SKM-1 (cell line): ENCODE data around the gene PRSS33.

Experiments used
- DNase-seq: peaks from one replicate; lab custom pipeline; 2025; ENCODE audit not compliant: unreplicated experiment; lab: John Stamatoyannopoulos, UW

Gene PRSS33

GRCh38 chr16:2821487-2822157 is 34.3 kb upstream of the PRSS33 start:
- no peak for DNase-seq

GRCh38 chr16:2820836-2821486 is 33.6 kb upstream of the PRSS33 start:
- no peak for DNase-seq

GRCh38 chr16:2819939-2820835 is 32.8 kb upstream of the PRSS33 start:
- no peak for DNase-seq

- DNase-seq = no peak
Observed at GRCh38 chr16:2819179-2819938, 32.0 kb upstream of the PRSS33 start.

- no peak for DNase-seq
Observed at GRCh38 chr16:2818272-2818876, 31.0 kb upstream of the PRSS33 start.

DNA sequence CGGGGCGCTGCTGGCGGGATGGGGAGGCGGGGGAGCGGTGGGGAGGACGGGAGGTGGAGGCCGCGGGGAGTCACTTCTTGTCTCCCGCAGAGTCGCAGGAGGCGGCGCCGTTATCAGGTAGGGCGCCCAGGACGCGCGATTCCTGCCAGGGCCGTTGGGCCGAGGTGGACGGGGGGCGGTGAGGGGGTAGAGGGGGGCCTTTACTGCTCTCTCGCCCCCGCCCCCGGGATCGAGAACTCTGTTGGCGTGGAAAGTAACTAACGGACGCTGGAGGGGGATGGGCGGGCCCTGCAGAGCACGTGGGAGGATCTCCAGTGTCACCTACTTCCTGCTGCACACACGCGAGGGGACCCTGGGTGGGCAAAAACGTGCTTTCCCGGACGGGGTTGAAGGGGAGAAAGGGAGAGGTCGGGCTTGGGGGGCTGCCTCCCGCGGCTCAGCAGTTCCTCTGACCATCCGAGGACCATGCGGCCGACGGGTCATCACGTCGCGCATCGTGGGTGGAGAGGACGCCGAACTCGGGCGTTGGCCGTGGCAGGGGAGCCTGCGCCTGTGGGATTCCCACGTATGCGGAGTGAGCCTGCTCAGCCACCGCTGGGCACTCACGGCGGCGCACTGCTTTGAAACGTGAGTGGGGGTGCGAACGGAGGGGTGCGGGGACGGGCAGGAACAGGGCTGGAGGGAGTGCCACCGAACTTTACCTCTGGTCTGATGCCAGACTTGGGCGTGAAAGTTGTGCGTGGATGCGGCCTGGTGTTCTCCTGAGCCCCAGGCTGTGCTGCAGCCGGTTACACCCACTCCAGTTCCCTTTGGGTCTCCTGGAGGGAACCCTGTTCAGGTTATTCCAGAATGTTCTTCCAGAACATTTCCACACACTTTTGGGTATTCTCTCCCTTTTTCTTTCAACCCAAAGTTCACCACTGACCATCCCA is 30.2 kb upstream of the PRSS33 start:
- DNase-seq = no peak

- peak; percentile 22 for DNase-seq
Observed at GRCh38 chr16:2816751-2817339, 29.5 kb upstream of the PRSS33 start, which contains the start of gene PRSS21. Gene PRSS21 (plus strand): TSS chr16:2817237. CDS start chr16:2817269, 32 bp downstream.

DNA sequence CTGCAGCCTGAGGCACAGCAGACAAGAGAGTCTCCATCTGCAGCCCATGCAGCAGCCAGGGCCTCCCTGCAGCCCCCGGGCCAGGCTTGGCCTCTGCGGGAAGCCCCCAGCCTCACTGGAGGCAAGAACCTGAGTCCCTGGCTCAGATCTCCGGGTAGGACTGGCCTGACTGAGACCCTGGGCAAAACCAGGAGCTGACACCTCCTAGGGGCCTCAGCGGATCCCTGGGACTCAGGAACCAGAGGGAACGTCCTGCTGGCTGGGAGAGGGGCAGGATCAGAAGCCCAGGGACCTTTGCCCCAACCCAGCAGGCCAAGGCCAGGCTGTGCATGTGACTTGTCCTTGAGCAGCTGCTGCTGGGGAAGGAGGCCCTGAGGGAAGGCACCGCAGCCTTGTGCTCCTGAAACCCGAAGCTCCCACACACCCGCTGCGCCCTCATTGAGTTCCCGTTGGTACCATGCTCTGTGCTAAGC is 28.0 kb upstream of the PRSS33 start:
- no peak for DNase-seq

- no peak for DNase-seq
Observed at GRCh38 chr16:2814551-2815298, 27.4 kb upstream of the PRSS33 start.

DNA sequence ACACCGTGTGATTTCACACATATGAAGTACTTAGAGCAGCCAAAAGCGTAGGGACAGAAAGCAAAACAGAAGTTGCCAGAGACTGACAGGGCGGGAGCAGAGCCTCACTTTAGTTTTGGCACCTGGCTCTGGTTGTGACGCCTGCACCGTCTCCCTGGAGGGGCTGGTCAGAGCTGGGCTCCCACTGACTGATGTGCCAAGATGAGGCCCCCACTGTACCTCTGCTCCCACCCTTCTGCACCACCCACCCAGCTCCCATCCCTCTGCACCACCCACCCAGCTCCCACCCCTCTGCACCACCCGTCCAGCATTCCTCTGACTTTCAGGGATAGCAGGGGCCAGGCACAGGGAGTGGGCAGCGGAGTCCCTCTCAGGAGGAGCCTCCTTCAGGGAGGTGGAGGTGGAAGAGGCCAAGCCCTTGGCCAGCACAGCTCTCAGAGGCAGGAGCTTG is 26.4 kb upstream of the PRSS33 start:
- no peak for DNase-seq

- DNase-seq = no peak
Observed at GRCh38 chr16:2811703-2812471, 24.5 kb upstream of the PRSS33 start.

- DNase-seq = no peak
Observed at GRCh38 chr16:2810651-2811050, 23.3 kb upstream of the PRSS33 start.

- DNase-seq = no peak
Observed at GRCh38 chr16:2809149-2809760, 21.9 kb upstream of the PRSS33 start.

DNA sequence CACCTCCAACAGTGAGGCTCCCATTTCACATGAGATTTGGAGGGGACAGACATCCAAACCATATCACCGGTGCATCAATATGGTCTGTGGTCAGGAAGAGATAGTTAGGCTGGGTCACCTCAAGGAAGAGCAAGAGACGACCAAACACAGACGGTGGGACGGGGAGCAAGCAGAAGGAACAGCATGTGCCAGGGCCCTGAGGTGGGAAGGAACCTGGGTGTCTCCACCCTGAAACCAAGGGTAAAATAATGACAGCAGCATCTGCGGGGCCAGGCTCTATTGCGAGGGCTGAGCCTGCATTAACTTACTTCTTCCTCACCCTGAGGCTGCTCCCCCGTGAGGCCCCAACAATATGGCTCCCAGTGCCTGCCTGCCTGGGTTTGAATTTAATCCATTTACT is 20.8 kb upstream of the PRSS33 start:
- no peak for DNase-seq

DNA sequence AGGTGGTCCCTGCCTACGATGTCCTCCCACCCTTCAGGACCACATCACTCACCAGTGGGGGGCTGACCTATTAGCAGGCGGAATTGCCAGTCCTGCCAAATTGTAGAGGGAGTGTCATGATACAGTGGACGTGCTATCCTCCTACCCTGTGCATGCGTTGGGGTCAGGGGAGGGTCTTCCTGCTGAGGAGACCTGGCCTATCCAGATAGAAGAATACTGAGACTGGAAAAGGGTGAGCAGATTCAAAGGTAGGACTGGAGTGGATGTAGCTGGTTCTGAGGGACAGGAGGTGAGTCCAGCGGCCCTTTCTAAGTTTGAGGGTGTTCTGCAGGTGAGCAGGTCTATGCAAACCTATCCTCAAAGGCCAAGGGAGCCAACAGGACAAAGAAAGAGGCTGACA is 18.9 kb upstream of the PRSS33 start:
- DNase-seq = no peak

- DNase-seq = no peak
Observed at GRCh38 chr16:2804728-2805127, 17.4 kb upstream of the PRSS33 start.

DNA sequence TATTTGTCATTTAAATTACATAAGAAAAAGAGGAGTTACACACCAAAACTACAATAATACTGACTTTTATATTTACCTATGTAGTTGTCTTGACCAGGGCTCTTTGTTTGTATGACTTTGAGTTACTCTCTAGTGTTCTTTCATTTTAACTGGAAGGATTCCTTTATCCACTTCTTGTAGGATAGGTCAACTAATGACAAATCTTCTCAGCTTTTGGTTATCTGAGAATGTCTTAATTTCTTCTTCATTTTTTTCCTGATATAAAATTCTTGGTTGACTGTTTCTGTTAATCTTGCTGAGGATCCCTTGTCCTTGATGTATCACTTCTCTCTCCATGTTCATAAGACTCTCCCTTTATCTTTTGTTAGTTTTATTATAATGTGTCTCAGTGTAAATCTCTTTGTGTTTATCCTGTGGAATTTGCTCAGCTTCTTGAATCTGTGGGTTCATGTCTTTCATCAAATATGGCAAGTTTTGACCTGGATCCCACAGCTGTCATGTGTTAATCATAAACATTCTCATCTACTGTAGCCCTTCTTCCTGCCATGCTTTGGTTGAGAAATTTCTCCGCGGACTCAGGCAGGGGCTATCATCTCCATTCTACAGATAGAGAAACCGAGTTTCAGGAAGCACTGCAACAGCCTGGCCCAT is 16.3 kb upstream of the PRSS33 start:
- DNase-seq = no peak
